HG03039 (cell line): Measurements from ENCODE around the gene CLEC3B.
"Not testable (repeated sequence)": the region's sequence is repeated elsewhere in the genome, so short reads cannot be mapped to it uniquely, and the experiment has no call there.

Experiments used
- ATAC-seq: cut with Tn5 transposase; IDR thresholded peaks from one replicate; pipeline ENCODE4 v1.9.1; 2021; ENCODE audit warnings: mild to moderate bottlenecking, moderate library complexity; ENCODE audit not compliant: unreplicated experiment

CLEC3B gene

DNA sequence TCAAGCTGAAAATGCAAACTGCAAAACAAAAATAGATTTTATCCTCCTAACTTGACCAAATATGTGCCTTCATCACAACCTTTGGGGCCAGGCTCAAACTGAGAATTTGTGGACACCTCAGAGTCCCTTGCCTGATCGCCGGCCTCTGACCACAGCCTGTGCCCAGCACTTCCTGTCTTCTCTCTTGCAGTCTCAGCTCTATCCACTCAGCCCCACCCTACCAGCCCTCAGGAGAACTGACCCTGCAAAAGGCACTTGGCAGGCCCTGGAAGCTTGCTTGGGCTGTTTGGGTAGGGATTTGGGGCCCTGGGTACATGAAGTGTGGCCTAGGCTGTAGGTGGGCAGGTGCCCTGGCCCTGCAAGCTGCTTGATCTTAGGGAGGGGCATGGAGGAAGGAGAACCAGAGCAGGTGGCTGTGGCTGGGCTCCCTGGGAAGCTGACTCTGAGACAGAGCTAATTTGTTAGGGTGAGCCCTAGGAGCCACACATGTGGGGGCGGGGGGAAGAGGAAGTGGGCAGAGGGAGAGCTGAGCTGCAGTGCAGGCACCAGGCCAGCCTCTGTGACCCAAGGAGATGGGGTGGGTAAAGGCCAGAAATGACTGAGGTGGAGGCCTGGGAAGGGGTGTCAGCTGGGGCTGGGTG is 8.6 kb downstream of the CLEC3B start:
- no peak for ATAC-seq

GRCh38 chr3:45035441-45036301 is 9.6 kb downstream of the CLEC3B start:
- ATAC-seq: no peak

DNA sequence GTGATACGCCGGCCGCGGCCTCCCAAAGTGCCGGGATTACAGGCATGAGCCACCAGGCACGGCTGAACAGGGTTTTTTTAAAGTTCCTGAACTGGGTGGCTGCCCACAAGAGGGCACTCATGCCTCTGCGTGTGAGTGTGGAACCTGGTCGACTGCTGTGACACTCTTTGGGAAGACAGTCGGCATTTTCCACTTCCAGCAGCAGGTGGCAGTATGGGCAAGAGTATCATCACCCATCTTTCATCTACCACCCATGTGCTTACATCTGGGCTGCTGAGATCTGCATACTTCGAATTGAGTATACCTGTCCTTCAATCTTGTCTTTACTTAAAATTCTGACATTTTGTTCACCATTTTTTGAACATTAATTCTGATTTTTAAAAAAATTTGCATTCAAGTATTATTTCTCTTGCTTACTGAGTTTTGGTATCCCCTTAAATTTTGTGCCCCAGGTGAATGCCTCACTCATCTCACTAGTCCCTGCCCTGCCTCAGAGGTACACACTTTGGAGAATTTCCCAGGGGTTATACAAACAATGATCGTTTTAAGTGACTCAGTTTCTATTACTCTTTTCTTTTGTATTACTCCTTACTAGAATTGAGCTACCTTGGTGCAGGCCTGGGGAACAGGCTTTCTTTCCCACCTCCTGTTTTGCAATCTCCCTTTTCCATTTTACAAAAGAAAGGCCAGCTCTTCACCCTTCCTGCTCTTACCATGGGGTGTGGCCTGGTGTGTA is 11.8 kb downstream of the CLEC3B start:
- peak; percentile 75 for ATAC-seq

GRCh38 chr3:45041666-45042065 is 15.6 kb downstream of the CLEC3B start:
- ATAC-seq: no peak

DNA sequence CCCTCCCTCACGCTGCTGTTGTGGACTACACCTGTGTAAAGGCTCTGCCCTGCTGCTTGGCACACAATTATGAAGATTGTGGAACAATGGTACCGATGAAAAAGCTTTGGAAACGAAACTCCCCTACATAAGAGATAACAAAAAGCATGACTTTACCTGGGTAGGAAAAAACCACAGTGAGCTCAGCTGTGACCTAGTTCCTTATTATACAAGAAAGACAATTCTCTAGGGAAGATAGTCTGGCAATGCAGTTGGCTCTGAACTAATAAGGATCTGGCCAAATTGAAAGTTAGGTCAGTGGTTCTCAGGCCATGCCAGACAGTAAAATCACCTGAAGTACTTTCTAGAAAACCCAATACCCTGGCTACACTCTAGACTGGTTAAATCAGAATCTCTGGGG is 16.1 kb downstream of the CLEC3B start:
- no peak for ATAC-seq

DNA sequence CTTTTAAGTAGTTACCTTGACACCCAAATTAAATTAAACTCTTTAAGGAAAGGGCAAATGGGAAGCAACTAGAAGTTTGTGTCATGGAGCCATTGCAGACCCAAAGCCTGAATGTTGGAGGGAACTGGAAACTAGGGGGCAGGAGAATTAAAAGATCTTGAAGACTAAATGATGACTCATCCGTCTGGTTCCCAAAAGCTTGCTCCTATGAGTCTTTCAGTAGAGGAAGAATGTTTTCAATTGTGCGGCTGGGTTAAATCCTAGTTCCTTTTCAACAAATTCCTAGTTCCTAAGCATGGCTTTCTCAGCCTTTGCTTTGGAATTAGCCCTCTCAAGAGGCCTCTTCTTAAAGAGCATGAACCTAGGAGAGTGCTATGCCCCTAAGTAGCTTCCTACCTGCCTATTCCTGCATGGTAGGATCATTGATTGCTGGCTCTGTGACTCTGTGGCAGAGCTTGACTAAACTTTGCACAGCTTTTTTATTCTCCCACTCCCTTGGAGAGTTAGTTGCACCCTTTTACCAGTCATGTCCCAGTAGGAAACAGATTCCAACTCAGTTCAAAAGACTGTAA is 17.7 kb downstream of the CLEC3B start:
- ATAC-seq: no peak

DNA sequence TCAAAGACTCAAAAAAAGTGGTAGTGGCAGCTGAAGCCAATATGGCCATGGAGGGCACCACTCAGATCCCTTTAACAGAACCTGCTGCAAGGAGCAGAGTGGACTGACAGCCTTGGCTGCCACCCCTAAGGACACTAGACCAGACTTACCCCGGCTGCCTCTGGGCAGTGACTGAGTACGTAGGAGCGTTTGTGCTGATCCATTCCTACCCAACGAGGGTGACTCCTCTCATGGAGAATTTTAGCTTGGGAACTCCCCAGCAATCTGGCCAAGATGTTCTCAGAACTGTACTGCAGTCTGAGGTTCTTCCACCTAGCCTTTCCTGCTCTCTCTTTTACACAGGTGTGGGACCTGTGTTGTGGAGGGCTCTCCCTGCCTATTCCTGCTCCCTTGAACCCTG is 22.1 kb downstream of the CLEC3B start:
- no peak for ATAC-seq

GRCh38 chr3:45049807-45050206 is 23.7 kb downstream of the CLEC3B start:
- no peak for ATAC-seq

DNA sequence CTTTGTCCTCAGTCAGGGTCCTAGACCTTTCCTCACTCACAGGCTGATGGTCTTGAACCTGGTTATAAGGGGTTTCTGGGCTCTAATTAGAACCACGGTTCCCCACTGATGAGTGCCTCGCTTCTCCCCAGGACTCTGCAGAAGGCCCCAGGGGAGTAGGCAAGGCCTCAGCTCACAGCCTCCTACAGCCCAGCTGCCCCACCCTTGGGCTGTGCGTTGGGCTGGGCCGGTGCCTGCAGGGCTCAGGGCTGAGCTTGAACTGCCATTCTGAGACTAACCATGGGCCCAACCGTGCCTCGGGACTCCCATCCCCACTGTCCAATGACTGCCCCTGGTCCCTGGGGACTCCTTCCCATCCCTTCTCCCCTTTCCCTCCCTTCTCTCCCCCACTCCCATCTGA is 25.6 kb downstream of the CLEC3B start:
- ATAC-seq: no peak

DNA sequence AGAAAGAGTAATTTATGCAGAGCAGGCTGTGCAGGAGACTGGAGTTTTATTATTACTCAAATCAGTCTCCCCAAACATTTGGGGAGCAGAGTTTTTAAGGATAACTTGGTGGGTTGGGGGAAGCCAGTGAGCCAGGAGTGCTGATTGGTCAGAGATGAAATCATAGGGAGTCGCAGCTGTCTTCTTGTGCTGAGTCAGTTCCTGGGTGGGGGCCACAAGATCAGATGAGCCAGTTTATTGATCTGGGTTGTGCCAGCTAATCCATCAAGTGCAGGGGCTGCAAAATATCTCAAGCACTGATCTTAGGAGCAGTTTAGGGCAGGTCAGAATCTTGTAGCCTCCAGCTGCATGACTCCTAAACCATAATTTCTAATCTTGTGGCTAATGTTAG is 27.7 kb downstream of the CLEC3B start:
- not testable (repeated sequence) for ATAC-seq

GRCh38 chr3:45054196-45054857 is 28.2 kb downstream of the CLEC3B start:
- no peak for ATAC-seq

DNA sequence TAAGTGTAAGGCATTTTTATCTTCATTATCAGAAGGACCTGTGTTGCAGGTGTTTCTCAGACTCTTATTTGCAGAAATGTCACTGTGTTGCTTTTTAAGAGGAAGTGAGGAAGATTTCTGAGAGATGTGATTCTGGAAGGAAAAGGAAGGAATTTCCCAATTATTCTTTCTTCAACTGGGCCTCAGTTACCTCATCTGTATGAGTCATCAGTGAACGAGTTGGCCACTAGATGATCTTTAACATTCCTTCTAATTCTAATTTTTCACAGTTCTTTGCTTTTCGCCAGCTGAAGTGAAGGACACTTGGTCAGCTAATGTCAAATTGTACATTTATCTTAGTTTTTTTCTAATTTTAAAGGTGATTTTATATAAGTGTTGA is 28.9 kb downstream of the CLEC3B start:
- ATAC-seq: no peak

DNA sequence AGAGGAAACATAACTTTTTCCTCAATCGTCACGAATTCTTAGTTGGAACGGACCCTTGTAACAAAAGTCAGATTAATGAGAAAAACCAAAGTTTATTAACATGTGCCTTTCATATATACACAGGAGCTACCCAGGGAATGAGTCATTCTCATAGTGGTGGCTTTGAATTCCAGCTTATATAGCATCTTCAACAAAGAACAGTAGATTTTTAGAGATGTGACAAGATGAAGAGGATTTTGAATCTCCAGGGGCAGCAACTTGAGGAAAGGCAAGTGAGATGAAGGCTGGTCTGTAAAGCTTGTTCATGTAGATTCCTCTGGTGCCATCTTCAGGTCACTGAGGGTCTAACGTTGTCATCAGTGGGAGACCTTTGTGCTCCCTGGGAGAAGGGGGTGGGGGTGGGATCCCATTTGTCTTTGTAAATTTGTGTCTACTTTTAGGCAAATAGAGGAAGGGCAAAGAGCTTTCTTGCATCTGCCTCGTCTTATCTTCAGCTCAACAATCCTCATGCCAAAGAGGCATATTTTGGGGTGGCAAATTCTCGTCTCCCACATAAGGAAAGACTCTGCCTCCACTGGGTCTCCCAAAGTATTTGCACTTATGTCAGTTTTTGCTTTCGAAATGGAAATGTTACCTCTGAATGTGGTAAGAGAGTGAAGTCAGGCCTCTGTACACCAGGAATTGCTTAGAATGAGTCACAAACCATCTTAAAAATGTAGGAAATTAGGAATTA is 29.5 kb downstream of the CLEC3B start:
- no peak for ATAC-seq

GRCh38 chr3:45056608-45057301 is 30.7 kb downstream of the CLEC3B start:
- no peak for ATAC-seq

DNA sequence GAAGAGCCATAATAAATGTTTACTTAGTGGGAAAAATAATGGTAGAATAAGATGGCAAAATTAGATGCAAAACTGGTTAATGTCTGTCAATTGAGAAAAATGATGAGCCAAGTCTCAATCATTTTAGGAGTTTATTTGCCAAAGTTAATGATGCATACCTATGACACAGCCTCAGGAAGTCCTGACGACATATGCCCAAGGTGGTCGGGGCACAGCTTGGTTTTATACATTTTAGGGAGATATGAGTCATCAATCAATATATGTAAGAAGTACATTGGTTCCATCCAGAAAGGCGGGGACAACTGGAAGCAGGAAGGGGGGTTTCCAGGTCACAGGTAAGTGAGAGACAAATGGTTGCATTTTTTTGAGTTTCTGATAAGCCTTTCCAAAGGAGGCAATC is 31.5 kb downstream of the CLEC3B start:
- ATAC-seq: no peak

- no peak for ATAC-seq
These were observed 33.0 kb downstream of the CLEC3B start for GRCh38 chr3:45059132-45059531.

DNA sequence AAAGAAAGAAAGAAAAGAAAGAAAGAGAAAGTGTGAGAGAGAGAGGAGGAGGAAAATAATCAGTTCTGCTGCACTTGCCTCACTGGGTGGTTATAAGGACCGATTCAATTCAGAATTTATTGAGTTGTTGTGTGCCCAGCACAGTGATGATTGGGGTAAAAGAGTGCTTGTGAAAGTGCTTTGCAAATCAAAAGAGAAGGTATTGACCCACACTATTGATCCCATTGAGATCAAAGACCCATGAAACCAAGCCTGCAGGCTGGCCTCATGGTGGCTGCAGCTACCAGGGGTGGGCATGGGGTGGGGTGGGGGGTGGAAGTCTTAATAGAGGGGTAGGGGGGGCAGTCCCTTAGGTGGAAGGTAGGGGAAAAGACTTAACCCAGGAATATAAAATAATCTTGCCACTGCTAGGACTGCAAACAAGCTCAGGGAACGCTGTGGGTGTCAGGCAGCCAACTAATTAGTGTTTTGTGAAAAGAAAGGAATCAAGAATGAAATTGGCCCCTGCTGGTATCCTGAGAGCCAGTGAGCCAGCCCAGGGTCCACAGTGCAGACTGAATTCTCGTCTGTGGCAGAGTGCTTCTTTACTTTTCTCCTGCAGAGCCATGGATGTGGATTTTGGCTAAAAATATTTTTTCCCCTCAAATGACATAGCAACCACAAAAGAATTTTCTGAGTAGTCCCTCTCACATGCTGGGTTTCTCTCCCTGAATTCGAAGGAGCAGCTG is 34.2 kb downstream of the CLEC3B start:
- no peak for ATAC-seq

DNA sequence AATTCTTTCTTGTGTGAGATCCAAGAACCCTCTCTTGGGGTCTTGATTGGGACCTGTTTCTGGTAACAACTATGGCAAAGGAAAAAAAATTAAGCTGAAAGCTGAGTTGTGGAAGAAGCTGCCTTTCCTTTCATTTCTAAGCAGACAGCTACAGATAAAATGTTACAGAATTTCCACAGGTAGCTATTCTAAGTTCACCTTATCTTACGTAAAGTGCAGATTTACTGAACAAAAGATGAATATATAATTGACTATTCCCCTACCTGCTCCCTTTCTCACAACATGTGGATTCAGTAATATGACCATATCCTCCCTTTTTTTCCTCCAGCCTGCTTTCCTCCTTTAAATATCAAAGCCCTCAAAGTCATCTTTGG is 36.6 kb downstream of the CLEC3B start:
- ATAC-seq: no peak
